ENCODE measurements around the gene SEC14L5. TPM values are rescaled to one million over a fixed set of nuclear protein-coding genes. Genes with fewer than 3 reads are reported as not detected.

SEC14L5 gene
- total RNA-seq, 1 donor from 2014 or later: not detected

GRCh38 chr16:5054876-5055865 lies 97.0 kb downstream of the SEC14L5 start:
- Mint-ChIP-seq H3K27me3 (ENCODE audit: unreplicated experiment) (peaks cover 18% of the 10 kb centered on the region), H3K4me3 (ENCODE audit: unreplicated experiment) (no peak overlapping the region)
- TF ChIP-seq CTCF (IDR thresholded peaks at IDR 0.05): no peak

DNA sequence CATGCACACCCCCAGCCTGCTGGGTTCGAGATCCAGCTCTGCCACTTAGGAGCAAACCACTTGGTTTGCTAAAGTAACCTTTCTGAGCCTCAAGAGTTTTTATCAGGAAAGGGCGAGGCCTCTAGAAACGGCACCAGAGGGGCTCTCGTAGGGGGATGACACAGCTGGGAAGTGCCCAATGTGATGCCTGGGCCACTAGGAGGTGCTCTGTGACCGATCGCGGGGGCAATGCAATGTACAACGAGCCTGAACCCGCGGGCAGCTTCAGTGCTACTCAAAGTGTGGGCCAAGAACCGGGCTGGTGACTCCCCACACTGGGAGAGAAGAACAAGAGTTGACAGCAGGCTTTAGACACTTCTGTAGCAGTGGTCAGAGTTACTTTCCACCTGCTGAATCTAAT lies 98.2 kb downstream of the SEC14L5 start:
- no peak overlapping the region for H3K27ac Mint-ChIP-seq (ENCODE audit: unreplicated experiment)
- peaks cover 2% of the 10 kb centered on the region for H3K4me1 Mint-ChIP-seq (ENCODE audit: unreplicated experiment)
- no peaks in the 10 kb centered on the region for H3K36me3 Mint-ChIP-seq (ENCODE audit: unreplicated experiment)
- no peaks in the 10 kb centered on the region for H3K9me3 Mint-ChIP-seq (ENCODE audit: unreplicated experiment)
- TF ChIP-seq CTCF (IDR thresholded peaks at IDR 0.05): peak; percentile 38
- no peak overlapping the region for H3K4me3 Mint-ChIP-seq (ENCODE audit: unreplicated experiment)
- DNase-seq (ENCODE audit: extremely low spot score, unreplicated experiment): no peak
- H3K27me3 Mint-ChIP-seq (ENCODE audit: unreplicated experiment): peaks cover 6% of the 10 kb centered on the region

More at GRCh38 chr16:5054876-5055865, 97.0 kb downstream of the SEC14L5 start:
- peaks cover 2% of the 10 kb centered on the region for H3K4me1 Mint-ChIP-seq (ENCODE audit: unreplicated experiment)
- H3K27ac Mint-ChIP-seq (ENCODE audit: unreplicated experiment): no peak overlapping the region
- no peak for DNase-seq (ENCODE audit: extremely low spot score, unreplicated experiment)
- H3K36me3 Mint-ChIP-seq (ENCODE audit: unreplicated experiment): no peaks in the 10 kb centered on the region
- H3K9me3 Mint-ChIP-seq (ENCODE audit: unreplicated experiment): no peaks in the 10 kb centered on the region

DNA sequence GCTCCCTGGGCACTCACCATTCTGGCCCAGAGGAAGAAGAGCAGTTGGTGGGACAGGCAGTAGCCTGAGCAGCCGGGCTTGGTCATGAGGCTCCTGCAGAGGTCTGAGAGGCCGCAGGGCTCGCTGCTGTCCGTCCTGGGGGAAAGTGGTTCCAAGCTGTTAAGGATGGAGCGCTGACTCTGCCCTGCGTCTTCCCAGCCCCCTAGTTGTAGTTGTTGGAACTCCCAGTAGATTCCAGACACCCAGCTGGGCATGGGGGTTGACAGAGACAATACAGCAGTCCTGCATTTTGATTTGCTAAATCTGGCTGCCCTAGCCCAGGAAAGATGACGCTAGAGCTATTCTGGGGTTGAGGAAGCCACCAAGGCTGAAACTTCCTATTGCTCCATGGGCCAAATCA lies 100.3 kb downstream of the SEC14L5 start:
- Mint-ChIP-seq H3K27ac (ENCODE audit: unreplicated experiment) (no peak overlapping the region), H3K27me3 (ENCODE audit: unreplicated experiment) (peaks cover 19% of the 10 kb centered on the region), H3K4me1 (ENCODE audit: unreplicated experiment) (peaks cover 2% of the 10 kb centered on the region), H3K36me3 (ENCODE audit: unreplicated experiment) (no peaks in the 10 kb centered on the region), H3K4me3 (ENCODE audit: unreplicated experiment) (no peak overlapping the region), H3K9me3 (ENCODE audit: unreplicated experiment) (no peaks in the 10 kb centered on the region)
- peak; percentile 19 for TF ChIP-seq CTCF (IDR thresholded peaks at IDR 0.05)
- no peak for DNase-seq (ENCODE audit: extremely low spot score, unreplicated experiment)

DNA sequence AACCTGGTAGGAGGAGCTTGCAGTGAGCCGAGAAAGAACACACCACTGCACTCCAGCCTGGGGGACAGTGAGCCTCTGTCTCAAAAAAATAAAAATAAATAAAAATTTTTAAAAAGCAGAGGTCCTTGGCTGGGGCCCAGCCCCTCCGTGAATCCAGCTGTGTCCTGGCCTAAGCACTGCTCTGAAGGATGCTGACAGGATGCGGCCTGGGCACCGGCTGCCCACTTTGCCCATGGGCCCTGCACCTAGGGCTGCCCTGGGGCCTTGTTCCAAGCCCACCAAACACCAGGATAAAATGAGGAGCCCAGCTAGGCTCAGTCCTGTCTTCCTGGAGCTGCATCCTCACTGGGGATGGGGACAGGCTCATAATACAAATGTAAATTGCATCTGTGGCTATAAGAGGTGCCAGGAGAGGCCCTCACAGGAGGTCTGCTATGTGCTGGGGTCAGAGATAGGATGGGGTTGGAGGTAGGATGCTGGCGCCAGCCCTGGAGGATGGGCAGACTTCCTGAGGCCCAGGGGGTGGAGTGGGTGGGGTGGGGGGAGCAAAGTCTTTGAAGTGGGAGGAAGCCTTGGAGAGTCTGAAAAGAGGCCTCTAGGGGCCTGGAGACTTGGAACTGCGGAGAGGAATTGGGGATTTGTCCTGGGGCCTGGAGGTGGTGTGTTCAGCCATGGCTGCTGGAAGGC lies 101.4 kb downstream of the SEC14L5 start:
- Mint-ChIP-seq H3K4me3 (ENCODE audit: unreplicated experiment) (no peak overlapping the region), H3K4me1 (ENCODE audit: unreplicated experiment) (peaks cover 2% of the 10 kb centered on the region), H3K36me3 (ENCODE audit: unreplicated experiment) (no peaks in the 10 kb centered on the region), H3K9me3 (ENCODE audit: unreplicated experiment) (no peaks in the 10 kb centered on the region), H3K27ac (ENCODE audit: unreplicated experiment) (no peak overlapping the region), H3K27me3 (ENCODE audit: unreplicated experiment) (peaks cover 23% of the 10 kb centered on the region)
- no peak for DNase-seq (ENCODE audit: extremely low spot score, unreplicated experiment)
- no peak for TF ChIP-seq CTCF (IDR thresholded peaks at IDR 0.05)

All from osteocyte (in vitro differentiated cells).